ACHN (cell line): ENCODE data around the gene YEATS2.

Experiments used
- DNase-seq: peaks from one replicate; pipeline ENCODE4 v3.0.0-alpha.2; 2015
- in situ Hi-C: cut with HindIII; loops from 2 replicates; pipeline ENCODE4 v1.10.0; 2017; ENCODE audit warnings: low sequenced_read_pairs, low pct_ligation_motif_present, low pct_unique_long_range_greater_than_20kb

The YEATS2 gene

DNA sequence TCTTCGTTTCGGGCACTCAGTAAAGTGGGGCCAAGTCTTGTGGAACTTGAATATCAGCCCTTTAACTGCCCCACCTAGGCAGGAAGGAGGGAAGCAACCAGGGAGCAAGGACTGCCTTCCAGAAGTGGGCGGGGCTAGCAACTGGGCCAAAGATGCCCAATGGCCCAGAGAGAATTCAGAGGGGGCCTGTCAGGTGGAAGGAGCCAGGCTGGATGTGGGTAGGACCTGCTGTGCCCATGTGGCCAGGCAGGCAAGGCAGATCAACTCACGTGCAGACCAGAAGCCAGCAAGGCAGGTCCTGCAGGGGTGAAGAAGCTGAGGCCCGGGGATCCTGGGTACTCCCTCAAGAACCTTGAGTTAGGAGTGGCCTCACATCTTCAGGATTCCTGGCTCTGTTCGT is 122.2 kb downstream of the YEATS2 start:
- DNase-seq, result no peak
- in situ Hi-C loops, result loop anchor here (25.0 kb wide), 1 partner anchor 333 kb away; no protein-coding TSS in a partner anchor

DNA sequence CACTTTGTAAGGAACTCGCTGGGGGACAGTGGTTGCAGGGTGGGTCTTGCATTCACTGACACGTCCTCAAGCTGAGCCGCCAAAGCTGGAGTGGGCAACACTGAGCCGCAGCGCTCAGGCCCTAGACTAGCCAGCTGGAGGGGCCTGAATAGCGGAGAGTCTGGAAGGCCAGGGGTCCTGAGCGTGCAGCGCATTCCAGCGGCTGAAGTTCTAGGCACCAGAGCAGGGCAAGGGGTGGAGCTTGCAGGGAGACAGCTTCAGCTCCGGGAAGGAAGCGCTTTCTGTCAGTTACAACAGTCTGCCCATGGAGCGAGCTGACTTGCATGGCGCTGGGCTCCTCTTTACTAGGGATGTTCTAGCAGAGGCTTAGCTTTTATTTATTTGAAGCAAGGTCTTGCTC is 125.0 kb downstream of the YEATS2 start:
- in situ Hi-C loops, result loop anchor here (25.0 kb wide), 1 partner anchor 335 kb away; no protein-coding TSS in a partner anchor
- DNase-seq, result no peak

DNA sequence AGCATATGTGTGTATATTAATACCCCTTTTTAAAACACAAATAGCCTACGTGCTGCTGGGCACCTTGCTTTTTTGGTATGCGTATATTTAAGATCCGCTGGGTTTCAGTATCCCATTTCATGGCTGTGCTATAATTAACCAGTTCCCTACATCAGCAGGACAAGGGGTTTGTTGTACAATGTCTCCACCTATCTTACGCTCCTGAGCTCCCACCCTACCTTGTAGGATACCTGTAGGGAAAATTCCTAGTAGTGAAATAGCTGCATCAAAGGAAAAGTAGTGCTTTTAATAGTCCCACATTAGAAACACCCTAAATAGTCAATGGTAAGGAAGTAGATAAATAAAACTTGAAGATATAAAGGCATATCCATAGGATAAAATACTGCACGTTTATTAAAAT is 126.4 kb downstream of the YEATS2 start:
- DNase-seq, result no peak
- in situ Hi-C loops, result loop anchor here (25.0 kb wide), 1 partner anchor 337 kb away; no protein-coding TSS in a partner anchor

DNA sequence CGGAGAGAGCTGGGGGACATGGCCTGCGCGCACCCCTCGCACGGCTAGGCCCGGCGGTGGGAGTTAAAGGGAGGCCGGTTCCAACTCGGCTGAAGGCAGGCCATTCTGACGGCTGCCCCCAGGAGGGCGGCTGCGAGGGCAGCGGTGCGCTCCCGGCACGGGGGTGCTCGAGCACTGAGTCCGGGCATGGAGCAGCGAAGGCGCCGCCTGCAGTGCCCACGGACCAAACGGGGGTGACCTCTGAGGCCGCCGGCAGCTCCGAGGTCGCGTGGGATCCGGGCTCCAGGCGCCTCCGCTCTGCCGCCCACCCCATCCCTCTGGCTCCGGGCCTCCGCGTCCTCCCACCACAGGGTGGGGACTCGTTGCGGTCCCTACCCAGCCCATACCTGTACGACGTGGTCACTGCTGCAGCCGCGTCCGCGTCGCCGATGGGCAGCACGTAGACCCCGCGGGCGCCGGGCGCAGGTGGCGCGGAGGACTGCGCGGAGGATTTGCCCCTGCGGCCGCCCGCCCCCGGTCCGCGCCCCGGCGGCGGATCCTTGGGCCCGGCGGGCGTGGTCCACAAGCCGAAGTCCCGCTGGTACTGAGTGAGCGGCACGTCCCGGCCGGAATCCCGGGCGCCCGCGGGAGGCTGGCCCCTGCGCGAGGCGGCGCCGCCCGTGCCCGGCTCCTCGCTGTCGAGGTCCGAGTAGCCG is 127.3 kb downstream of the YEATS2 start:
- in situ Hi-C loops, result loop anchor here (25.0 kb wide), 1 partner anchor 338 kb away; no protein-coding TSS in a partner anchor
- DNase-seq, result peak; percentile 7

DNA sequence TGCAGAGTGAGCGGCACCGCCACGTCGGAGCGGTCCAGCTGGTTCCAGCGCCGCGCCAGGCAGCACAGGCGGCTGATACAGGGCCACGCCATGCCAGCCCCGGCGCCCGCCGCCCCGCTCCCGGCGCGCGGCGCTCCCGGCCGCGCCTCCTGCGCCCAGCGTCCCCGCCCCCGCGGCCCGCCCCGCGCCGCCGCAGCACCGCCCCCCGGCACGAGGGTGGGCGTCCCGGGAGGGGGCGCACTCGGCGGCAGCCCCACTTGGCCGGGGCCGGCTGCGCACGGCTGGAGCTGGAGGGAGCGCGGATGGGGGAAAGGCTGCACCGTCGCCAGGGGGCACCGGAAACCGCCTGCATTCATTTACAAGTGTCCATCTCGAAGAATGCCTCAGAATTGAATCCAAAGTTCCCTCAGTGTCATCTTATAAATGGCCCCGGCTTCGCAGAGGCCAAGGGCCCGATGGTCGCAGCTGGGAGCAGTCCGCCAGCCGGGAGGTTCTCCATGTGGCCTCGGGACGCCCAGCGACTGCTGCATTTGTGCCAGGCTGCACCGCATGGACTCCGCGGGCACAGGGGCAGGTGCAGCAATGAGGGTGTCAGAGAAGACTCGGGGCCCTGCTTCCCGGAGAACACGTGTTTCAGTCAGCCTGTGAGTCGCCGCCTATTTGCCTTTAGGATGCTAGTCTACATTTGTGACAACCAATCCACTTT is 128.0 kb downstream of the YEATS2 start, which contains the start of gene MAP6D1:
TSS of gene MAP6D1 (minus strand) at position 122 of the 706 bp plus-strand sequence. CDS start at position 92, 30 bp downstream.
- in situ Hi-C loops, result no loop called here
- peak; percentile 56 for DNase-seq

DNA sequence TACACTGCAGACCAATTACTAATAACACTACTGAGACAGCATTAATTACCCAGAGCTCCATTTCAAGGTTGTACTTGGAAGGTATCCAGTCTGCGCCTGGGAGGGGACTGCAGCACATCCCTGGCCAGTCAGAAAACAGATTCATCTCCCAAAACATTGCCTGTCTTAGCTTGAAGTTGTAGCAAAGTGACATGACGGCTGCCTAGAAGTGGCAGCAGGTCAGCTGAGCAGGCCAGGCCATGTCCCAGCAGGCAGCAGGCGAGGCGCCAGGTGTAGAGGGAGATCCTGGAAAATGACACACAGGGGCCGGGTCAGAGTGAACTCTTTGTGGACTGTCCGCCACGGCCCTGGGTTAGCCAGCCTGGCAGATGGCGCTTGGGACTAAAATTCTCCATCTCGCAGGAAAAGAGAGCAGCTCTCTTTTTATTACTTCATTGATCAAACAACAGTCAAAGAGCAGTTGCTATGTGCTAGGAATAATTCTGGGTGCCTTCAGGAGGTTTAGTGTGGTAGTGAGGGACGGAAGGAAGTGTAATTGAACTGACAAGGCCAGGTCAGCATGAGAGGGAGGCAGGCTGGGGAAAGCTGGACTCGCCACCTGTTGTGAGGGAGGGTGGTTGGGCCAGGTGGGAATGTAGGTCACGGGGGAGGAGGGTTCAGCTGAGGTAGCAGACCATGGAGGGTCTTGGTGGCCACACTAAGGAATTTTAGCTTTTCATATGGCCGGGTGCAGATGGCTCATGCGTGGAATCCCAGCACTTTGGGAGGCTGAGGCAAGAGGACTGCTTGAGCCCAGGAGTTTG is 129.1 kb downstream of the YEATS2 start:
- in situ Hi-C loops, result no loop called here
- DNase-seq, result no peak

DNA sequence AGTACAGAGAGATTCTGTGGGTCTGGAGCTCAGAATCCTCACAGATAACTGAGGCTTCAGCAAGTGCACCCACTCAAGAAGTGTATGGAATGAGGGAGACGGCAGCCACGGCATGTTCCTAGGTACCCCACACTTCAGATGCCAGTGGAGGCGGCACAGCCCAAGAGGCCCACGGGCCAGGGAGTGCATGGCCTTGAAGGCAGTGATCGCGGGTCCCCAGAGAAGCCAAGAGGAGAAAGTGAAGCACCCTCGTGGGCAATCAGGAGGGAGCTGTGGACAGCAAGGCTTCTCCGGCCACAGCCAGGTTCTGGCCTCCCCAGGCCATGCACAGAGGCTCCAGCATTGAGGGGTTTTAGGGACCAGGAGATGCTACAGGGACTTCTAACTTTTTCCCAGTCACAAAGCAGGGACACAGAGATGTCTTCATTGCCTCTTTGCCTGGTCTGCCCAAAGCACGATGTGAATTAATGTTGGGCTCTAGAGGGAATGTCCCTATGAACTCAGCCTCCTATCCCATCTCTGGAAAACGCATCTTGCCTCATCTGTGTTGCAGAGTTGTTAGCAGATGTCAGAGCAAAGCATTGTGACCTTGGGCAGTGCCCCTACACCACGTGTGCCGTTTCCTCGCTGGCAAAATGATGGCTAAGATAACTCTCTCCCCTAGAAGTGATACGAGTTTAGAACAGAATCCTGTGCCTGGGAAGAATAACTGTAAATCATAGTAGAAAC is 130.4 kb downstream of the YEATS2 start:
- in situ Hi-C loops, result no loop called here
- no peak for DNase-seq

DNA sequence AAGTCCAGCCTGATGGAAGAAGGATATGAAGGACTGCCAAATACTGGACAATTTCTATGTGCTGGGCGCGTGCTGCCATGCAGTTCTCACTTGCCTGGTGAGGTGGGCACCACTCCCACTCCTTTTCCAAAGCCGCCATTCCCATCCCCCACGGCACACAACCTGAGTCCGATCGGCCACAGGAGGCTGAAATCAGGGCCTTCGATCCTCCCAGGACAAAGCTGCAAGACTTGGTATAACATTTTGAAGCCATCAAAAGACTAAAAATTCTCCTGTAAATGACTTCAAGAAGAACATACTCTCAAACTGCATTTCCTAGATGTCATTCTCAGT is 130.9 kb downstream of the YEATS2 start:
- no peak for DNase-seq
- in situ Hi-C loops, result no loop called here

DNA sequence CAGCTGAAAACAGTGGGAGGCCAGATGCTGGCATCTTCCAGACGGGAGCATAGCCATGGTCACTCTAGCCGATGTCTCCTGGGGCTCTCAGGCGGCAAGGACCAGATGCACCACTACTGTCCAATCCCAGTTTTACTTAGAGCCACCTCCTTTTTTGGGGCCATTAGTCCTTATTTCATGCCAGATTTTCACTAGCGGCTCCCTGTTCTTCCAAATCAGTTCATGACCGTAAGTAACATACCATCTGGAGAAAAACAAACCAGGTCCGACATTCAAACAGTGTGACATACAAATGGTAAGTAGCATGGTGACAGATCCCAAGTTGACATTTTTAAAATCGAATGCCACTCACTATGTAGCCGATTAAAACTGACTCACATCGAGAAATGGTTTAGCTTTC is 131.9 kb downstream of the YEATS2 start:
- in situ Hi-C loops, result no loop called here
- no peak for DNase-seq

DNA sequence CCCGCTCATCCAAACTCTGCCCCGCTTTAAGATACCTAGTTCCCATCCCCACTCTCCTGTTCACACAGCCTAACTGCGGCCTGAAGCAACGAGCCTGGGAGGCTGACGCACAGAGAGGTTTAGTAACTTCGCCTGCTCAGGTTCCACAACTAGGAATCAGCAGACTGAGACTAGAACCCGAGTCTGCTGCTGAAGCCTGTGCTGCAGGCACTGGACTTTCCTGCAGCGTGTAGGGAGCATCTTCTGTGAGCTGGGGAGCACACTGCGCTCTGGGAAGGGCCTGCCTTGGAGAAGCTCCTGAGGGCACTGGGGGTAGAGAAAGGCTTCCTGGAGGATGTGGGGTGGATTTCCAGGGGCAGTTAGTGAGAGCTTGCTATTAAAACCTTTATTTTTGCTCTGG is 132.6 kb downstream of the YEATS2 start:
- in situ Hi-C loops, result no loop called here
- DNase-seq, result no peak

DNA sequence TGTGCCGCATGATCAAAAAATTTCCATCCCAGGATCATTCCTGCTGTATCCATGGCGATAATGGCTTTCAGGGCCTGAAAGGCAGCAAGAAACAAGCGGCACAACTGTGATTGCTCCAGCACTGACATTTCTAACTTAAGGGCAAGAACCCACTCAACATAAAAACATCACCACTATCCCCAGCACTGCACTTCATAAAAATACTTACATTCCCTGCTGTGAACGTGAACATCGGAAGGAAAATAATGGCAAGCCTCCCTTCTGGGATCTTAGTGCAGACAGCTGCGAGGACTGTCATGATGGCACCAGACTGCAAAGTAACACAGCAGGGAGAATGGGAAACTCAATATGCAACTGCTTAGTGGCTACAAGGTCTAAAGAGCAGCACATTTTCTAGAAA is 135.9 kb downstream of the YEATS2 start:
- in situ Hi-C loops, result no loop called here
- DNase-seq, result no peak

DNA sequence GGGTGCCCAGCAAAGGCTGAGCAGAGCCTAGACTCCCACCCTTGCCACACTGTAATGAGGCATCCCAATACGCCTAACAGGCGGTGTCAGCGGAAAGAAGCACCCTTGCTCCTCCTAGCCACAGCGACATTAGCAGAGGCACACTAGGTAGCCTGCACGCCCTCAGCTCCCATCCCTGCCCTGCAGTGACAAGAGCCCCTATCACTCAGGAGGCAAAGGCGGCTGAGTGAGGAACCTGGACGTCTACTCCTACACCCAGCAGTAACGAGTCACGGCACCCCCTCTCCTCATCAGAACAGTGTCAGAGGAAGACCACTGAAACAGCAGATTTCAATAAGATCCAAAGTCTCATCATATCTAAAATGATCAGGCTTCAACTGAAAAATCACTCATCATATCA is 139.8 kb downstream of the YEATS2 start:
- DNase-seq, result no peak
- in situ Hi-C loops, result no loop called here

DNA sequence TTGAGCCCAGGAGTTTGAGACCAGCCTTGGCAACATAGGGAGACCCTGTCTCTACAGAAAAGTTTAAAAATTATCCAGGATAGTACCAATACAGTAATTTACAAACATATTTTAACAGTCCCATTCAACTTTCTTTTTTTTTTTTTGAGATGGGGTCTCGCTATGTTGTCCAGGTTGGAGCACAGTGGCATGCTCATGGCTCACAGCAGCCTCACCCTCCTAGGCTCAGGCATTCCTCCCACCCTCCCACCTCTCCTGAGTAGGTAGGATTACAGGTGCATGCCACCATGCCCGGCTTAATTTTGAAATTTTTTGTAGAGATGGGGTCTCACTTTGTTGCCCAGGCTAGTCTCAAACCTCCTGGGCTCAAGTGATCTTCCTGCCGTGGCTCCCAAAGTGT is 140.3 kb downstream of the YEATS2 start:
- no peak for DNase-seq
- in situ Hi-C loops, result no loop called here

DNA sequence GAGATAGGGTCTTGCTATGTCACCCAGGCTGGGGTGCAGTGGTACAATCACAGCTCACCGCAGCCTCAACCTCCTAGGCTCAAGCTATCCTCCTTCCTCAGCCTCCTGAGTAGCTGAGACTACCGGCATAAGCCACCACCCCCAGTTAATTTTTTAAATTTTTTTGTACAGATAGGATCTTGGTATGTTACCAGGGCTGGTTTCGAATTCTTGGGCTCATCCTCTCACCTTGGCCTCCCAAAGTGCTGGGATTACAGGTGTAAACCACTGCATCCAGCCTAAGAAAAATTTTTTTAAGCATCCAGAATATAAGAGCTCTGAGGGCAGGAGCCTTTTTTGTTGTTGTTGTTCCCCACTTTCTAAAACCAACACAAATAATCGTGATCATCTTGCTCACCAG is 142.2 kb downstream of the YEATS2 start:
- in situ Hi-C loops, result no loop called here
- DNase-seq, result no peak

DNA sequence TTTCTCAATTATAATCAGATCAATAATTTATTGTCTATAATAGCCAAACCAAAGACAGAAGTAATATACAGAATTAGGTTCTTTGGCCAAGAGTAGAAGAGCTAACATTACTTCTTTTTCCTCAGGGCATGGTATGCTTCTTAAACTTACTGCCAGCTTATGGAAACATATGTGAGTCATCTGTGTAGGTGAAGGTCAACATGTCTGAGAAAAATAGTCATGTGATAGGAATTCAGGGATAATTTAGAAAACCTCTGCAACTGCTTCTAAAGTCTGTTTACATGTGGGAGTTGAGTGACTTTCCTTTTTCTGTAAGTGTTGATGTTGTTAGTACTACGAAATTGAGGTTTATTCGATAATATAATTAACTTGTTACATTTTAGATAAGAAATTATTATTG is 147.0 kb downstream of the YEATS2 start:
- in situ Hi-C loops, result no loop called here

DNA sequence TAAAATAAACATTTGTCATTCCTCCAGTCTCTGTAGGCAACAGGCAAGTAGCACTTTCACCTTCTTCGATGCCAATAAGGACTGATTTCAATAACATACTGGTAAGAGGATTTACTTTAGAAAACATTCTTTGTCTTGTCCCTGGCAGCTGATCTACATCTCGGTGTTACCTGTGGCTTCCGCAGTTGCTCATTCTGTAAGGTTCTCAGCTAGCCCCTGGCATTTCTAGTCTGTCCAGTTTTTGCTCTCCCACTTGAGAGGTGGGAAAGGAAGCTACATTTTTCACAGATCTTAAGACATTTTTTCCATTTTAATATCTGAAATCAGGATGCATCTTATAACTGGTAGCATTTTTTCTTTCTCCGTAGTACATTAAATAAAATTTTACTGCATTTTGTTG is 147.5 kb downstream of the YEATS2 start:
- no peak for DNase-seq
- in situ Hi-C loops, result no loop called here

More for the DNA sequence above, 147.0 kb downstream of the YEATS2 start:
- peak; percentile 45 for DNase-seq

DNA sequence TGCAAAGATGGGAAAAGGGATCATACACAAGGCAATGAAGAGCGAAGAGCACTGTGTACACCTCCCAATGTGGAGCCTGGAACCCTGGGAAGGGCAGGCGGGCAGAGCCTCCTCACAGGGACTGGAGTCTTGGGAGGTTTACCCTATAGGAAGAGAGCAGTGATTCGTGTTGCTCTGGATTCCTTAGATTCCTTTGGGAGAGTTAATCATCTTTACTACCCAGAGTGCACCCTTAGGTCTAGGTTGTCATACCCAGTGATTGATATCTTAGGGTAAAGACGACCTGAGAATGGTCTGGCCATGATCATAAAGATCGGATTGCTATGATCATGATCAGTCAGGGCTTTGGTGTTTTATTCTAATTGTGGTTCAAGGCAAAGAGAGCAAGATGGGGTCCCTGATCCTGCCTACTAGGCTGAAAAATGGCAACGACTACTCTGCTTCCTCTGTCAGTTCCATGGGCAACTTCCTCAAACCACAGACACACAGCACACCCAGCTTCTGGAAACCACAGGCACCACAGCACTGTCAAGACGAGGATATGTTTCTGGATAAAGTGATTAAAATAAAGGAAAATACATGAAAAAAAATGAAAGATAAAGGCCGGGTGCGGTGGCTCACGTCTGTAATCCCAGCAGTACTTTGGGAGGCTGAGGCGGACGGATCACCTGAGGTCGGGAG is 148.2 kb downstream of the YEATS2 start:
- peak; percentile 63 for DNase-seq

More for the DNA sequence above, 148.2 kb downstream of the YEATS2 start:
- in situ Hi-C loops, result no loop called here
